Natural killer cell (primary cell): Measurements from ENCODE around the gene SEPTIN8. TPM values are rescaled to one million over a fixed set of nuclear protein-coding genes. Genes with fewer than 3 reads are reported as not detected.
A peak's percentile ranks its signal among the peaks of the same experiment; 100 is the strongest.

ENCODE experiments used
- ATAC-seq, 3 donors: fragments of 150-1000 bp in 2 of 3; fragments of 200-7000 bp in 1 of 3; cut with Tn5 transposase; 1 replicate in 1 of 3; 2 replicates in 2 of 3; pipeline ENCODE4 v1.10.0; 2021; ENCODE audit warnings: mild to moderate bottlenecking in 2 of 3, moderate library complexity in 2 of 3
- DNase-seq, 2 donors: peaks; one replicate each; pipeline versions ENCODE4 v3.0.0 to v3.0.0-alpha.2; 2013 to 2021; ENCODE audit warnings: mixed read lengths in 1 of 2
- H3K27ac ChIP-seq: one replicate; pipeline ENCODE4 v1.5.1; 2013; ENCODE audit warnings: mild to moderate bottlenecking, low read length
- H3K27me3 ChIP-seq: one replicate; pipeline ENCODE4 v1.6.1; 2013; ENCODE audit warnings: low read length; ENCODE audit not compliant: control insufficient read depth, insufficient read depth
- H3K36me3 ChIP-seq: one replicate; pipeline ENCODE4 v1.6.1; 2013; ENCODE audit warnings: low read length; ENCODE audit not compliant: control insufficient read depth, insufficient read depth
- H3K4me1 ChIP-seq: one replicate; pipeline ENCODE4 v1.6.1; 2013; ENCODE audit warnings: low read length; ENCODE audit not compliant: control insufficient read depth, insufficient read depth
- H3K4me3 ChIP-seq: one replicate; pipeline ENCODE4 v1.5.1; 2013; ENCODE audit warnings: low read length
- H3K9me3 ChIP-seq: one replicate; pipeline ENCODE4 v1.6.1; 2013; ENCODE audit warnings: low read length; ENCODE audit not compliant: control insufficient read depth, insufficient read depth
- H3K27ac Mint-ChIP-seq, 2 donors: one replicate each; pipeline ENCODE4 v1.8.0; 2022; ENCODE audit warnings: mild to moderate bottlenecking in 2 of 2, mixed read lengths in 2 of 2, moderate library complexity in 1 of 2
- H3K27me3 Mint-ChIP-seq, 2 donors: one replicate each; pipeline ENCODE4 v1.8.0; 2022; ENCODE audit warnings: low read depth in 2 of 2, mixed read lengths in 2 of 2
- H3K36me3 Mint-ChIP-seq: one replicate; pipeline ENCODE4 v1.8.0; 2022; ENCODE audit warnings: mixed read lengths
- H3K4me1 Mint-ChIP-seq, 2 donors: one replicate each; pipeline ENCODE4 v1.8.0; 2022; ENCODE audit warnings: mixed read lengths in 2 of 2
- H3K4me3 Mint-ChIP-seq: one replicate; pipeline ENCODE4 v1.8.0; 2022; ENCODE audit warnings: mild to moderate bottlenecking, moderate library complexity, mixed read lengths
- H3K9me3 Mint-ChIP-seq, 2 donors: one replicate each; pipeline ENCODE4 v1.8.0; 2022; ENCODE audit warnings: mixed read lengths in 2 of 2
- CTCF ChIP-seq: fragments of 200-600 bp; IDR thresholded peaks from one replicate; pipeline ENCODE4 v1.8.0; 2022; ENCODE audit warnings: antibody characterized with exemption
- WGBS: methylation state at CpG from one replicate; pipeline ENCODE4 v1.1.7; 2013; ENCODE audit warnings: missing lambda C conversion rate; ENCODE audit not compliant: insufficient coverage; 5-methylcytosine and 5-hydroxymethylcytosine counted together
- intact Hi-C: fragments of 100-400 bp; cut with micrococcal nuclease; formaldehyde crosslinking; loops from one replicate; pipeline ENCODE4 v1.14.2; 2022
- total RNA-seq, 4 donors: library from RNA; stranded (reverse); fragments of 120-200 nt in 1 of 4; gene quantifications; one replicate each; pipeline versions ENCODE4 v1.2.3 to v1.2.4, GENCODE V29; 2013 to 2022

Gene SEPTIN8
- total RNA-seq, 3 donors from 2014 or later (not counting 1 experiment from before 2014, with no cell fraction given) = 5.2 to 17.0 (median 9.4) TPM

DNA sequence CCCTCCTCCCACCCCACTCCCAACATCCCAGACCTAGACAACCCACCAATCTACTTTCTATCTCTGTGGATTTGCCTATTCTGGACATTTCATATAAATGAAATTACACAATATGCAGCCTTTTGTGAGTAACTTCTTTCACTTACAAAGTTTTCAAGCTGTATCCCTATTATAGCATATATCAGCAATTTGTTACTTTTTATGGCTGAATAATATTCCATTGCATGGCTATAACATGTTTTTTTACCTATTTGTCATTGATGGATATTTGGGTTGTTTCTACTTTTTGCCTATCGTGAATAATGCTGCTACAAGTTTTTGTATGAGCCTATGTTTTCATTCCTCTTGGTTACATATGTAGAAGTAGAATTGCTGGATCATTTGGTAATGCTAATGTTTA lies 37.8 kb downstream of the SEPTIN8 start:
- Histone ChIP-seq H3K36me3 (no peaks in the 10 kb centered on the region), H3K27me3 (peaks cover 17% of the 10 kb centered on the region), H3K4me3 (no peak overlapping the region), H3K27ac (no peak overlapping the region), H3K9me3 (no peaks in the 10 kb centered on the region), H3K4me1 (peaks cover 9% of the 10 kb centered on the region)
- Mint-ChIP-seq H3K4me3 (no peak overlapping the region), H3K9me3 (no peaks in the 10 kb centered on the region), H3K36me3 (no peaks in the 10 kb centered on the region), H3K27me3 (peaks cover 22 to 32% of the 10 kb centered on the region in 2 donors), H3K4me1 (peaks cover 16 to 18% of the 10 kb centered on the region in 2 donors), H3K27ac (peak overlapping the region in 1 of 2 donors; percentile 83)
- intact Hi-C loops = no loop called here
- 83% methylated on average over 1 of the region's 1 CpG for WGBS
- ATAC-seq (no peak), DNase-seq (no peak)
- no peak for TF ChIP-seq CTCF

DNA sequence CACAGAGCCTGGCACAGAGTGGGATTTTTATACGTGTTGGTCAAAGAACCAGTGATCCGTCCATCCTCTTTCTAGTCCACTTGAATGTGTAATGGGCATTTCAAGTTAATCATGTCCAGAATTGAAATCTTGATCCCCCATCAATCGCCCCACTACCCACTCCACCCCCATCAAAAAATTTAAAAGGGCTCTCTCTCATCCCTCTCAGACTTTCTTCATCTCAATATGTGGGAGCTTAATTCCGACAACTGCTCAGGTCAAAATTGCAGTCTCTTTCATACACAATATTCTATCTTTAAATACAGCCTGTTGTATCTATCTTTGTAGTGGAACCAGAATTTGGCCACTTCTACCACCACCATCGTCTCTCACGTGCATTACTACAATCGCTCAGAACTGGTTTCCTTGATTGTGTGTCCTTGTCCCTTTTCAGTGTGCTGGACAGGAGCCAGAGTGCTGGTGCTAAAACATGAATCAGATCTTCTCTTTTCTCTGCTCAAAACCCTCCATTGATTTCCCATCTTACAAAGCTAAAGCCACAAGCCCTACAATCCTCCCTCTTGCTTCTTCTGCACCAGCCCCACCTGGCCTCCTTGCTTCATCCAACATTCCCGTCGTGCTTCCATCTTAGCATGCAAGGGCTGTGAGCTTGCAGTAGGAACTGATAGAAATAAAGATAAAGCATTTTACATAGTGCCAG lies 38.9 kb downstream of the SEPTIN8 start:
- Histone ChIP-seq H3K4me3 (no peak overlapping the region), H3K27ac (peak overlapping the region; percentile 45), H3K4me1 (peaks cover 9% of the 10 kb centered on the region), H3K36me3 (no peaks in the 10 kb centered on the region), H3K27me3 (peaks cover 15% of the 10 kb centered on the region), H3K9me3 (no peaks in the 10 kb centered on the region)
- DNase-seq (no peak), ATAC-seq (no peak)
- Mint-ChIP-seq H3K27me3 (peaks cover 18 to 27% of the 10 kb centered on the region in 2 donors), H3K36me3 (no peaks in the 10 kb centered on the region), H3K9me3 (no peaks in the 10 kb centered on the region), H3K4me1 (peaks cover 16 to 18% of the 10 kb centered on the region in 2 donors), H3K4me3 (peak overlapping the region; percentile 95), H3K27ac (peak overlapping the region; percentile 83 to 90)
- intact Hi-C loops = no loop called here
- WGBS = 83% methylated on average over 8 of the region's 9 CpGs
- no peak for TF ChIP-seq CTCF

DNA sequence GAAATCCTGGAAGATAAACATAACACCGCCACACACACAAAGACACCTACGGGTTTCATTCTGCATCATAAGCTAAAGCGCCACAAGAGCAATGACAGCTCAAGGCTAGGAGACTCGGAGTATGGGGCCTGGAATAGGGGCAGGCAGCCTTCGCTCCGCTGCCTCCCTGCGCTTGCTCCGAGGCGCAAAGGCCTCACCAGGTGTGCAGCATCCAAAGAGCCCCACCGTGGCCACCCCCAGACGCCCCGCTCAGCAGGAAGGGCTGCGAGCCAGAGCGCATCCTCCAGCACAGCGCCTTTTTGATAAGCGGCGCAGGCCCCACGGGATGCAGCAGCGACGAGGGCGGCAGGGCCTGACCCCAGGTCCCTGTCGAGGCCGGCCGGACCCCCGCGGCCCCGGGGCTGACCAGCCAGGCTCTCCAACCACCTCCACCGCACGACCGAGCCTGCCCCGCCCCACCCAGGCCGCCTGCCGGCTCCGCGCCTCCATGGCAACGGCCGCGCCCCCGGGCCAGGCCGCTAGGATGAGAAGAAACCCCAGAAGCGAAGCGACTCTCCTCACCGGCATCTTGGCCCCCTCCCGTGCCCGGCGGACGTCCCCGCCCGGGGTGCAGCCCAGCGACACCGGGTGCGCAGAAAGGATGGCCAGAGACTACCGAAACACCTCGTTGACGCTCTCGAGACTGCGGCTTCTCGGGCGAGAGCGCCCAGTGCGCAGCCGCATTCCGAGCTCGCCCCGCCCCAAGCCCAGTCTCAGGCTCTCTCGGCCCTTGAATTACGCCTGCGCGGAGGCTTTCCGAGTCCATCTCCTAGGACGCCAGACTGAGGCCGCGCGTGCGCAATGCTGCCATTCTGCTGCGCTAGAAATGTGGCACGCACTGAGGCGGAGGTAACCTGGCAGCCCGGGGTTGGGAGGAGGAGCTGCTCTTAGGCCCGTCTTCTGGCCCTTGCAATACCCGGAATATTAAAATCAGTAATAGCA lies 39.9 kb downstream of the SEPTIN8 start, which contains the start of gene KIF3A:
KIF3A (minus strand) TSS at position 694 of the 981 bp plus-strand sequence; CDS start at position 567, 127 bp downstream.
- Mint-ChIP-seq H3K4me1 (peaks cover 16 to 18% of the 10 kb centered on the region in 2 donors), H3K9me3 (no peaks in the 10 kb centered on the region), H3K36me3 (no peaks in the 10 kb centered on the region), H3K27ac (peak within 1 kb of the TSS; percentile 83 to 90), H3K27me3 (peaks cover 14 to 21% of the 10 kb centered on the region in 2 donors), H3K4me3 (peak within 1 kb of the TSS; percentile 95)
- peak within 1 kb of the TSS; percentile 61 for H3K4me3 ChIP-seq
- no peak for TF ChIP-seq CTCF
- peak; percentile 96 to 100 for DNase-seq
- peaks cover 11% of the 10 kb centered on the region for H3K27me3 ChIP-seq
- intact Hi-C loops = no loop called here
- peak within 1 kb of the TSS; percentile 45 for H3K27ac ChIP-seq
- ATAC-seq = peak; percentile 93 to 97 (median 95)
- no peaks in the 10 kb centered on the region for H3K36me3 ChIP-seq
- WGBS = 2% methylated on average over 81 of the region's 81 CpGs
- H3K4me1 ChIP-seq = peaks cover 9% of the 10 kb centered on the region
- no peaks in the 10 kb centered on the region for H3K9me3 ChIP-seq
